GM13977 (cell line): ENCODE measurements around the gene MST1R.

Experiments used
- DNase-seq: peaks from one replicate; pipeline ENCODE4 v3.0.0; 2012; ENCODE audit warnings: low spot score
- in situ Hi-C: fragments of 300-500 bp; cut with MboI; formaldehyde crosslinking; loops from one replicate; pipeline ENCODE4 v1.12.0; 2022; ENCODE audit warnings: low sequenced_read_pairs, low pct_unique_long_range_greater_than_20kb, mixed read lengths, inconsistent platforms; ENCODE audit not compliant: unreplicated experiment
- TF ChIP-seq, protein P1 (sequence below): IDR thresholded peaks from 2 replicates; pipeline ENCODE4 v1.5.1; 2012; ENCODE audit warnings: mild to moderate bottlenecking, control low read depth; ENCODE audit not compliant: insufficient read depth; ENCODE audit errors: extremely low read depth, missing control alignments

MST1R gene

GRCh38 chr3:49859576-49860305 lies 43.9 kb downstream of the MST1R start:
- TF ChIP-seq, protein P1, sequence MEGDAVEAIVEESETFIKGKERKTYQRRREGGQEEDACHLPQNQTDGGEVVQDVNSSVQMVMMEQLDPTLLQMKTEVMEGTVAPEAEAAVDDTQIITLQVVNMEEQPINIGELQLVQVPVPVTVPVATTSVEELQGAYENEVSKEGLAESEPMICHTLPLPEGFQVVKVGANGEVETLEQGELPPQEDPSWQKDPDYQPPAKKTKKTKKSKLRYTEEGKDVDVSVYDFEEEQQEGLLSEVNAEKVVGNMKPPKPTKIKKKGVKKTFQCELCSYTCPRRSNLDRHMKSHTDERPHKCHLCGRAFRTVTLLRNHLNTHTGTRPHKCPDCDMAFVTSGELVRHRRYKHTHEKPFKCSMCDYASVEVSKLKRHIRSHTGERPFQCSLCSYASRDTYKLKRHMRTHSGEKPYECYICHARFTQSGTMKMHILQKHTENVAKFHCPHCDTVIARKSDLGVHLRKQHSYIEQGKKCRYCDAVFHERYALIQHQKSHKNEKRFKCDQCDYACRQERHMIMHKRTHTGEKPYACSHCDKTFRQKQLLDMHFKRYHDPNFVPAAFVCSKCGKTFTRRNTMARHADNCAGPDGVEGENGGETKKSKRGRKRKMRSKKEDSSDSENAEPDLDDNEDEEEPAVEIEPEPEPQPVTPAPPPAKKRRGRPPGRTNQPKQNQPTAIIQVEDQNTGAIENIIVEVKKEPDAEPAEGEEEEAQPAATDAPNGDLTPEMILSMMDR = no peak
- no peak for DNase-seq
- in situ Hi-C loops = no loop called here

- peak; percentile 99 for DNase-seq
- TF ChIP-seq, protein P1 = peak; percentile 12
- in situ Hi-C loops = no loop called here
These were observed 47.3 kb downstream of the MST1R start, which contains the start of gene TRAIP for GRCh38 chr3:49856181-49857005. TRAIP (minus strand) TSS chr3:49856564; CDS start chr3:49856453, 111 bp downstream.

GRCh38 chr3:49855662-49856061 lies 48.0 kb downstream of the MST1R start:
- in situ Hi-C loops = no loop called here
- TF ChIP-seq, protein P1 = no peak
- no peak for DNase-seq

- in situ Hi-C loops = no loop called here
- TF ChIP-seq, protein P1 = no peak
- DNase-seq = no peak
These were observed 58.0 kb downstream of the MST1R start for GRCh38 chr3:49845694-49846093.

- no peak for DNase-seq
- TF ChIP-seq, protein P1 = no peak
- in situ Hi-C loops = no loop called here
These were observed 59.0 kb downstream of the MST1R start for GRCh38 chr3:49844464-49845183.

DNA sequence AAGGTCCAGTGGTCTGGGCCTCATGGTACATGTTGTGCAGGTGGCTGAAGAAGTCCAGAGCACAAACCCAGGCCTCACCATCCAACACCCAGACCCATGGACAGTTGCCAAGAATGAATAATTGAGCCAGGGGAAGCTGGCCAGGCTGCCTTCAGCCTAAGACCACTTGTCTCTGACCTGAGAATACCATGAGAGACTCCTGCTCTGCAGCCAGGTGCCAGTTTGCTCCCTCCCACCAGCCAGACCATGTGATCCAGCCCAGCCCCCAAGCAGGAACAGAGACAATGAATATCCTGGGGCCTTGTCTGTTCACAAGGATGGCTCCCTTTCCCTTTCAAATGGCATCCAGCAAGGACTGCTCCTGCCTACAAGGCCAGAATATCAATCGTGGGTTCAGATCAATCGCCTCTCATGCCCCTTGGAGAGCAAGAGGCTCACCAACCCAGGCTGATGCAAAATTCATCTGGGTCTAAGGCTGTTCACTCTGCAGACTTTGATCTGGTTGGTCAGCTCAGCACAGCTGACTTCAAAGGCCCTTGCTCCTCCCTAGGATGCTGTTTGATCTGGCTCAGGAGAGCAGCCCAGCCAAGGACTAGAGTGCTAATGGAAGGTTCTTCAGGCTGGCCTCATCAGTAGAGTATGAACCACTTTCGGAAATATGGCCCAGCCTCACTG lies 60.7 kb downstream of the MST1R start:
- no peak for DNase-seq
- in situ Hi-C loops = no loop called here
- TF ChIP-seq, protein P1 = no peak
